CD1c-positive myeloid dendritic cell (primary cell): ENCODE measurements around the gene TREM1.
"Not testable (repeated sequence)": the region's sequence is repeated elsewhere in the genome, so short reads cannot be mapped to it uniquely, and the experiment has no call there.

Experiments
- DNase-seq: peaks from one replicate; pipeline ENCODE4 v3.0.0-alpha.2; 2016; ENCODE audit errors: extremely low spot score

Gene TREM1

GRCh38 chr6:41297248-41297647 is 10.8 kb upstream of the TREM1 start:
- DNase-seq = not testable (repeated sequence)

GRCh38 chr6:41294214-41294872 is 7.9 kb upstream of the TREM1 start:
- no peak for DNase-seq

- DNase-seq = no peak
Observed at GRCh38 chr6:41291717-41292116, 5.2 kb upstream of the TREM1 start.

- DNase-seq = no peak
Observed at GRCh38 chr6:41289815-41290214, 3.3 kb upstream of the TREM1 start.

DNA sequence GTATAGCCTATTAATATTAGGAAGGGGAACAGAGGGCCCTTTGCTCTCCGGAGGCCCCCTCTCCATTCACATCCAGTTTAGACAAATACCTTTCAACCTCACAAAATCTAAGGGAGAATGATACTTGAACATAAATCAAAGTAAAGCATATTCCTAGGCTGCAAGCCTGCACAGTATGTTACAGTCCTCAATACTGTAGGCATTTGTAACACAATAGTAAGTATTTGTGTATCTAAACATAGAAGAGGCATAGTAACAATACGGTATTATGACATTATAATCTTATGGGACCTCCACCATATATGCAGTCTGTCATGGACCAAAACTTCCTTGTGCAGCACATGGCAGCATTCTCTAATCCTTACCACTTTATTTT is 2.3 kb upstream of the TREM1 start:
- no peak for DNase-seq

DNA sequence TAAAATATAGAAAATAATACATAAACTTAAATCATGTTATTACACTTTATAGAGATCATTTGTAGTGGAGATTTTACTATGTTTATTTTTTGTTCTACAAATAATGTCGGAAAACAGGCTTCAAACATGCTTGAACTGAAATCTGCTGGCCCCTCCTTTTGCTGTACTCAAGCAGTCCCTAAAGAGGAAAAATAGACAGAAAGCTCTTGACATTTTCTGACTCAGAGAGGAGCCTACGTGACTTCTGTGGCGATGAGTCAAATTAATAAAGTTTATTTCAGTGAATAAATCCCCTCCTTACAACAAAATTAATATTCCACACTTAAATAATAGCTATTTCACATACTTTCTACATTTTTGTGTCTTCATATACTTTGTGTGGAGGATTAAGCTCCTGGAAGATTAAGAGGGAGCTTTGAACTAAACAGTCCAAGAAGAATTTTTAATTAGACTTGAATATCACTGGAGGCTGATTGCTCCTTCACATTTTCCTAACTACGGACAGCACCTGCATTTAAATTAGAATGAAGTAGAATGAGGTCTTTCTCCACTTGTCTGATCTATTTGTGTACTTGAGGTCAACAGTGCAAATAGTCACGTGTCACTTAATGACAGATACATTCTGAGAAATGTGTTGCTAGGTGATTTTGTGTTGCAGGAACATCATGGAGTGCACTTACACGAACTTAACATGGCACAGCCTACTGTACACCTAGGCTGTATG is 1.7 kb upstream of the TREM1 start:
- peak; percentile 67 for DNase-seq

- DNase-seq = peak; percentile 37
Observed at GRCh38 chr6:41284726-41285125, 1.8 kb downstream of the TREM1 start.

DNA sequence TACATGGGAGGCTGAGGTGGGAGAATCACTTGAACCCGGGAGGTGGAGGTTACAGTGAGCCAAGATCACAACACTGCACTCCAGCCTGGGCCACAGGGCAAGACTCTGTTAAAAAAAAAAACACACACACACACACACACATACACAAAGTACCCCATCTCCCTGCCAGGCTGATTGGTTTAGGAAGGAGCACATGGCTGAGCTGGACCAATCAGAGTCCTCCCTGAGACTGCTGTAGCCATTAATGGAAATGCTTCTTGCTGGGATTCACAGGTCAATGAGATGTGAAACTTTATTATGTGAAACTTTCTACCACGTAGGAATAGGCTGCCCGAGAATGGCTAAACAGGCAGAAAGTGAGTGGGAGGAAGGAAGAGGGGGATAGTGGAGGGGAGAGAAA is 2.9 kb downstream of the TREM1 start:
- DNase-seq = no peak

GRCh38 chr6:41280381-41281057 is 6.0 kb downstream of the TREM1 start:
- peak; percentile 73 for DNase-seq

GRCh38 chr6:41278699-41279405 is 7.6 kb downstream of the TREM1 start:
- peak; percentile 72 for DNase-seq

DNA sequence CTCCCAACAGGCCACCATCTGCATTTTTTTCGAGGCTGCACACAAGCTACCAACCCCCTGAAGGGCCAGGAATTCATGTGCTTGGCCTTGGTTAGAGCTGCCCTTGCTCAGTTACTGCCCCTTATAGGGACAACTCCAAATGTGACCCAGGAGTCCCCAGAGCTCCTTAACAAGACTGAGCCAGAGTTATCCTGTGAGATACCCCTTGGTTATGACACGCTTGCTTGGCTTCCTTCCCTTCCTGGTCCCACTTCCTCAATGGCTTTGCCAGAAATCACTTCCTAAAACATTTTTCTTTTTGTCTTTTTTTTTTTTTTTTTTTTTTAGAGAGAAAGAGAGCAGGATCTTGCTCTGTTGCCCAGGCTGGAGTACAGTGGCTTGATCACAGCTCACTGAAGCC is 8.9 kb downstream of the TREM1 start:
- peak; percentile 66 for DNase-seq

- DNase-seq = no peak
Observed at GRCh38 chr6:41275489-41275888, 11.0 kb downstream of the TREM1 start.

DNA sequence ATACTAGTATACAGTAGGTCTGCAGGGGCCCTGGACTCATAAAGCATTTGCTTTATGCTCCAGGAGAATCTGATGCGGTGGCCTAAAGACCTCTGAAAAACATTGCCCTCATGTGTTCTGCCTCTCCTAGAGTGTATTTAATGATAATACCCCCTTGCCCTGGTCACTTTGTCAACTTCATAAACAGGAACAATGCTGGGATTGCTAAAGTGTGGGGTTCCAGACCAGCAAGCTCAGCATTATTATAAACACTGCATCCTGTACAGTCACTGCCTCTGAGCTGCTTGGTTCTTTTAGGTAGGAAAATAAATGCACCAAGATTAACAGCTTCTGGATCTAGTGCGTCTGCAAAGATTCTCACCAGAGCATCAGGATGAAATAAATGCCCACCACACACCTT is 12.2 kb downstream of the TREM1 start:
- DNase-seq = no peak

DNA sequence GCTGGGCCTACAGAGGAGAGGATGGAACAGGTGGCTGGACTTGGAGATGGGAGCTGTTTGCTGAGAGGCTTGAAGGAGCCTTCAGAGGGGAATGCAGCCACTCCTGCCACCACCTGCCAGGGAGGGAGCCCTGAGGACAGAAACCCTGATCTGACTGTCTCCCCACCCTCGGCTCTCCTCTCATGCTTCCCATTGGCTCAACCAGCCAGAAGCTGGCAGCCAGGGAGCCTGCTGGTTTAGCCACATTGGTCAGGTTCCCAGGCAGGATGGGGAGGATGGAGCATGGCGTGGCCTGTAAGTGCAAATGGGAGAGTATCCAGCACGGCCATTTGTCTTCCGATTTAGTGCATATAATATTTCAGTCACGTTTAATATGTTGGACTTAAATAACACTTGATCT is 12.8 kb downstream of the TREM1 start:
- DNase-seq = no peak

DNA sequence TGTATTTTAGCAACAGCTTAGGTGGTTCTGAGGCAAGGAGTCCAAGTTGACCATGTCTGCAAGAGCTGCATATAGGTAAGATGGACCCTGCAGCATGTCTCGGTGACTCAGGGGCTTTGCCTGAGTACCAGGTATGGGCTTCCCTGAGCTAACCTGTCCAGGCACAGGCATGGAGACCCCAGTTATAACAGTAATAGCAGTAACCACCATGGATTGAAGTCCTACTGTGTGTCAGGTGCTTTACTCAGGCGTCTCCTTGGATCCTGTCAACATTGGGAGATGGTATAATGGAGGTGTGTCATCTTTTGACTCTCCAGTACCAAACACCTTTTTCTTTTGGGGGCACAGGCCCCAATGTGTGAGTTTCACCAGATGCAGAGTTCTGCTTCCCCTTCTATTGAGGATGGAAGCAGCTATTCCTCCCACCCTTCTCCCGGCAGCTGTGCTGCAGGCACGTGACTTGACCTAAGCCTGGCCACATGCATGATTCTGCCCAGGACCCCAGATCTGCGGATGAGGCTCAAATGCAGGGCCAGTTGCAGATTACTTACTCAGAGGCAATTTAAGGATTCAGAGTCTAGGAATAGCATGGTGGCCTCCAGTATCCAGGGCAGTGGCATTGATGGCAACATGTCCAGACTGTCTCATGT is 13.8 kb downstream of the TREM1 start:
- no peak for DNase-seq

- DNase-seq = peak; percentile 67
Observed at GRCh38 chr6:41271901-41272395, 14.5 kb downstream of the TREM1 start.

DNA sequence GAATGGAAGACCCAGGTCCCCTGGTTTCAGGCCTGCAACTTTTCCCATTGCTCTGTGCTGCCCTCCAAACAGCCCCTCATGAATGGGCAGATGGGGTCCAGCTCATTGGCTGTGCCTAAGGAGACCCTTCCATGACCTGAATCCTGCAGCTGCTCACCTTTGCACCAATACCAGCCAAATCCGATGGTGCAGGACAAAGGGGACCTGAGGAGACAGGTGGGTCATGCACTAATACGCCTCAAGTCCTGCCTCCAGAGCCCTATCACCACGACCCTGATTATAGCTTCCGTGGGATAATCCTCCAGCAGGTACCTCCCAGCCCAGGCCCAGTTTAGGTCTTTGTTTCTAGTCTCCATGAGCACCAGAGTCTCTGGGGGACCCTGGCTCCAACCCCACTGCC is 16.8 kb downstream of the TREM1 start:
- DNase-seq = no peak

DNA sequence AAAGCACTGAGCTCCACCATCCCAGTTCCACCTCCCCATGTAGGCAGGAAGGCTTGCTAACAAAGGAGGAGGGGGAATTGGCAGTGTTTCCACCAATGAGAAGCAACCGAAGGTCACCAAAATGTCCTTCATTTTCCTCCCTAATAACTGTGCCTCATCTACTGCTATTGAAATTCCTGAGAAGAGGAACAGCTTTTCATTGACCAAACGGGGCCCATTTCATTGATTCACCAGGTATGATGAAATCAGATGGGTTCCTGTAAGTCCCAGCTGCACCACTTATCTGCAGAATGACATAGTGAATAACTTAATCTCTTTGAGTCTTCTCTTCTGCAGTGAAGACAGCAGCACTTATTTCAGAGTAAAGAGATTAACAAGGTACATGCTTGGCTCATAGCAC is 17.3 kb downstream of the TREM1 start:
- no peak for DNase-seq

DNA sequence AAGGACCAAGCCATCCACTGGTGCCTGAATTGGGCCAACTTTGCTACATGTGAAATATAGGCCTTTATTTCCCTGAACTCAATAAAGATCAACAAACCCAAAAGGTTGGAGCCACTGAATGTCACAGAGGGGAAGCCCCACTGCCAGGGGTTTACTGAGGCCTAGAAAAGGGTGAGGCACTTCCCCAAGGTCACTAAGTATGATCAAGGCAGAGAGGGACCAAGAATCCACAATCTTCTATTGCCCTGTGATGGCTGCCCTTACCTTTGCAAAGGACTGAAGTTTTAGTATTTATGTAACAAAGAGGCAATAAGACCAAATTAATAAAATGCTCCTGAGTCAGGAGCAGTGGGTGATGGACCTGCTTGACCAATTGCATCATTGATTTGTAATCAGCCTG is 18.0 kb downstream of the TREM1 start:
- no peak for DNase-seq

DNA sequence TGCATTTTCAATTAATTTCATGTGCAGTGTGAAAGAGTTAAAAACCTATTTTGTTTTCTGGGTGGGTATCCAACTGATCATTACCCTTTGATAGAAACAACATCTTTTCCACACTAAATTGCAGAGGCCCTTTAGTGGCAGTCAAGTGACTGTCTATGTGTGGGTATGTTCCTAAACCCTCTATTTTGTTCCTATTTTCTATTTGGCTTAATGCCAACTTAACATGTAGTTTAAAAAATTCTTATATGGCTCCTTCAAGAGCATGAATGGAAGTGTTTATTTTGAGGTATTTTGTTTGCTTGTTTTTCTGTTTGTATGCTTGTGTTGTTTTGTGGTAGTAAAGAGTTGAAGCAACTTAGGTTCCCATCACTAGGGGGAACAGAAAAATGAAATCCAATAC is 19.9 kb downstream of the TREM1 start:
- DNase-seq = no peak

DNA sequence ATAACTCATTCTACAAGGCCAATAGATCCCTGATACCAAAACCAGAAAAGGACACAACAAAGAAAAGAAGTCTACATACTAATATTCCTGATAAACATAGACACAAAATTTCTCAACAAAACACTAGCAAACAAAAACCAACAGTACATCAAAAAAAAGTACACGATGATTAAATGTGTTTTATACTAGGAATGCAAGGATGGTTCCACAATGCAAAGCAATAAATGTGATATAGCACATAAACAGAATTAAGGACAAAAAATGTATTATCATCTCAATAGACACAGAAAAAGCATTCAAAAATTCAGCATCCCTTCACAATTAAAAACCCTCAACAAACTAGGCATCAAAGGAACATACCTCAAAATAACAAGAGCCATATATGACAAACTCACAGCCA is 23.2 kb downstream of the TREM1 start:
- no peak for DNase-seq

DNA sequence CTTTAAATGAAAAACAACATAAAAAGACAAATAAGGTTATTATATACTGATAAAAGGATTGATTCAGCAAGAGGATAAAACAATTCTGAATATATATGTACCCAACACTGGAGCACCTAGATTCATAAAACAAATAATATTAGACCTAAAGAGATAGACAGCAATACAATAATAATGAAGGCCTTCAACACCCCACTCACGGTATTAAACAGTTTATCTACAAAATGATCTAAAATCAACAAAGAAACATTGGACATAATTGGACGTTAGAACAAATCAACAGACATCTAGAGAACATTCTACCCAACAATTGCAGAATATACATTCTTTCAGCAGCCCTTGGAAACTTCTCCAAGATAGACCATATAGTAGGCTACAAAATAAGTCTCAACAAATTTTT is 24.1 kb downstream of the TREM1 start:
- DNase-seq = no peak
